ENCODE results near the gene DOK1.

DOK1 gene

DNA sequence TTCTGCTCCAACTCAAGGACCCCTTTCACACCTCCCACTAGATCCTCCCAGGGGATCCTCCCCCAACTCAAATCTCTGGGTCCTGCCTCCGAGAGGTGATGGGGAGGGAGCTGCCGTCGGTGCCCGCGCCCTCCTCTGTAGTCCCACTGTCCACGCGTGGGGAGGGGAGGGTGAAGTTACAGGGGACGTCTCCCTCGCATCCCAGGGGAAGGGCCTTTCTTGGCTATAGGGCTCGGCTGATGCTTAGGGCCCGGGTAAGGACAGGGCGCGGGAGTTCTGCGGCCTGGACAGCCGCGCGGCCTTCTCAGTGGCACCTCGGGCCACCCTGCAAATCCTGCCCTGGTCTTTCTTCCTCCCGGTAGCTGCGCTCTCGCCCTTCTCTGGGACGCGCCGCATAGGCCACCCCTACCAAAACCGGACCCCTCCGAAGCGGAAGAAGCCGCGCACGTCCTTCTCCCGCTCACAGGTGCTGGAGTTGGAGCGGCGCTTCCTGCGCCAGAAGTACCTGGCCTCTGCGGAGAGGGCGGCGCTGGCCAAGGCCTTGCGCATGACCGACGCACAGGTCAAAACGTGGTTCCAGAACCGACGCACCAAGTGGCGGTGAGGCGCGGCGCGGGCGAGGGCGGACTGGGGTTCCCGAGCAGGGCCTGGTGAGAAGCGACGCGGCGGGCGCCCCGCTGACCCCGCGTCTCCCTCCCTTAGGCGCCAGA is 39.1 kb upstream of the DOK1 start:
- Histone ChIP-seq H3K79me2 (ENCODE audit: insufficient read depth, low read length) (no peaks in the 10 kb centered on the region), H3K9me2 (ENCODE audit: low read depth, low read length) (no peaks in the 10 kb centered on the region), H3K27me3 (ENCODE audit: insufficient read depth, low read length) (peaks cover 7% of the 10 kb centered on the region; the same call in 1 of the 2 replicates), H3K27ac (ENCODE audit: low read depth, low read length, poor library complexity, severe bottlenecking) (no peak overlapping the region), H2AFZ (ENCODE audit: low read length) (no peak overlapping the region), H3K36me3 (ENCODE audit: insufficient read depth, low read length) (no peaks in the 10 kb centered on the region), H3F3A (ENCODE audit: insufficient read depth, low read length) (no peaks in the 10 kb centered on the region), H3K4me2 (ENCODE audit: low read length) (peak overlapping the region; percentile 54), H3K9ac (ENCODE audit: low read length) (no peak overlapping the region; the same call in 1 of the 2 replicates), H4K20me1 (ENCODE audit: insufficient read depth, low read length) (no peaks in the 10 kb centered on the region), H3K4me3 (ENCODE audit: low read depth, low read length, poor library complexity, severe bottlenecking) (peak overlapping the region; percentile 43), H3K9me3 (ENCODE audit: low read length) (no peaks in the 10 kb centered on the region), H3K4me1 (ENCODE audit: insufficient read depth, low read length, severe bottlenecking) (peaks cover 10% of the 10 kb centered on the region)
- no peak for TF ChIP-seq EZH2 (IDR thresholded peaks at IDR 0.05; ENCODE audit: borderline replicate concordance, low read length)
- TF ChIP-seq, protein P1, sequence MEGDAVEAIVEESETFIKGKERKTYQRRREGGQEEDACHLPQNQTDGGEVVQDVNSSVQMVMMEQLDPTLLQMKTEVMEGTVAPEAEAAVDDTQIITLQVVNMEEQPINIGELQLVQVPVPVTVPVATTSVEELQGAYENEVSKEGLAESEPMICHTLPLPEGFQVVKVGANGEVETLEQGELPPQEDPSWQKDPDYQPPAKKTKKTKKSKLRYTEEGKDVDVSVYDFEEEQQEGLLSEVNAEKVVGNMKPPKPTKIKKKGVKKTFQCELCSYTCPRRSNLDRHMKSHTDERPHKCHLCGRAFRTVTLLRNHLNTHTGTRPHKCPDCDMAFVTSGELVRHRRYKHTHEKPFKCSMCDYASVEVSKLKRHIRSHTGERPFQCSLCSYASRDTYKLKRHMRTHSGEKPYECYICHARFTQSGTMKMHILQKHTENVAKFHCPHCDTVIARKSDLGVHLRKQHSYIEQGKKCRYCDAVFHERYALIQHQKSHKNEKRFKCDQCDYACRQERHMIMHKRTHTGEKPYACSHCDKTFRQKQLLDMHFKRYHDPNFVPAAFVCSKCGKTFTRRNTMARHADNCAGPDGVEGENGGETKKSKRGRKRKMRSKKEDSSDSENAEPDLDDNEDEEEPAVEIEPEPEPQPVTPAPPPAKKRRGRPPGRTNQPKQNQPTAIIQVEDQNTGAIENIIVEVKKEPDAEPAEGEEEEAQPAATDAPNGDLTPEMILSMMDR (IDR thresholded peaks at IDR 0.05; ENCODE audit: low read length): no peak

DNA sequence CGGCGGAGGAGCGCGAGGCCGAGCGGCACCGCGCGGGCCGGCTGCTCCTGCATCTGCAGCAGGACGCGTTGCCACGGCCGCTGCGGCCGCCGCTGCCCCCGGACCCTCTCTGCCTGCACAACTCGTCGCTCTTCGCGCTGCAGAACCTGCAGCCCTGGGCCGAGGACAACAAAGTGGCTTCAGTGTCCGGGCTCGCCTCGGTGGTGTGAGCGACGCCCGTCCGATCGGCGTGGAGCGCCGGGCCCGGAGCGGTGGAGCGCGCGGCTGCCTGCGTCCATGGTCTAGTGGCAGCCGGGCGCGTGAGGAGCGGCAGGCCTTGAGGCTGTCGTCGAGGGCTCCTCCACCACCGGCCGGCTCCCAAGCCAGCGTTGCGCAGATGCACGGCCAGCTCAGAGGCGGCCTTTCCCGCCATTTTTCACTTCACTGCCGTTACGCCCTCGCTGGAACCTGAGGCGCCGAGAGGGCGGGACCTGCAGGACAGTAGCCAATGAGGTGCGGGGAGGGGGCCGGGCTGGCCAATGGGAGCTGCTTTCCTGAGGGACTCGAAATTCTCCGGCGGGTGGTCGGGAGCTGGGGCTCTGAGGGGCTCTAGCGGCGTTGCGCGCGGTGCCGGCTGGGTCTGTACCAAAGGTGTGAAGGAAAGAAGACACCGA is 38.4 kb upstream of the DOK1 start:
- no peaks in the 10 kb centered on the region for H3K36me3 ChIP-seq (ENCODE audit: insufficient read depth, low read length)
- peak overlapping the region; percentile 43 for H3K4me3 ChIP-seq (ENCODE audit: low read depth, low read length, poor library complexity, severe bottlenecking)
- H2AFZ ChIP-seq (ENCODE audit: low read length): no peak overlapping the region
- no peaks in the 10 kb centered on the region for H3K79me2 ChIP-seq (ENCODE audit: insufficient read depth, low read length)
- H3K27me3 ChIP-seq (ENCODE audit: insufficient read depth, low read length): peaks cover 7% of the 10 kb centered on the region; the same call in 1 of the 2 replicates
- H3F3A ChIP-seq (ENCODE audit: insufficient read depth, low read length): no peaks in the 10 kb centered on the region
- peaks cover 10% of the 10 kb centered on the region for H3K4me1 ChIP-seq (ENCODE audit: insufficient read depth, low read length, severe bottlenecking)
- H3K9ac ChIP-seq (ENCODE audit: low read length): no peak overlapping the region; the same call in 1 of the 2 replicates
- no peaks in the 10 kb centered on the region for H3K9me2 ChIP-seq (ENCODE audit: low read depth, low read length)
- TF ChIP-seq, protein P1 (IDR thresholded peaks at IDR 0.05; ENCODE audit: low read length): no peak
- no peak for TF ChIP-seq EZH2 (IDR thresholded peaks at IDR 0.05; ENCODE audit: borderline replicate concordance, low read length)
- H3K9me3 ChIP-seq (ENCODE audit: low read length): no peaks in the 10 kb centered on the region
- no peak overlapping the region for H3K27ac ChIP-seq (ENCODE audit: low read depth, low read length, poor library complexity, severe bottlenecking)
- peak overlapping the region; percentile 54 for H3K4me2 ChIP-seq (ENCODE audit: low read length)
- H4K20me1 ChIP-seq (ENCODE audit: insufficient read depth, low read length): no peaks in the 10 kb centered on the region

DNA sequence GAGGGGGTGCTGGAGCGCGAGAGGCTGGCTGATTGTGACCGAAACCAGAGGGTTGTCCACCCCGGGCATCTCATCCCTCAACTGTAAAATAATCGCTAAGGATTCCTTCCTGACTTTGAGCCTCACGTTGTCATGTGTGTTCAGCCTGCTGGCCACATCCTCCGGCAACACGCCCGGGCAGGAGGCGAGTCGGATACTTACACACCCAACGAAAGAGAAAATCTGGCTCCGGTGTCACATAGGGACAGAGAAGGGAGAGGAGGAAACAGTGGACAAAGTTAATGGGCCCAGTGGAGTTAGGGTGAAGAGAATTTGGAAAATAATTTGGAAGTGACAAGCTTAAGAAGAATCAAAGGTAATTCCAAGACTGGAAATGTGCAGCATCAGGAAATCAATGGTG is 37.9 kb upstream of the DOK1 start:
- Histone ChIP-seq H4K20me1 (ENCODE audit: insufficient read depth, low read length) (no peaks in the 10 kb centered on the region), H3K36me3 (ENCODE audit: insufficient read depth, low read length) (no peaks in the 10 kb centered on the region), H3K27ac (ENCODE audit: low read depth, low read length, poor library complexity, severe bottlenecking) (no peak overlapping the region), H3K4me1 (ENCODE audit: insufficient read depth, low read length, severe bottlenecking) (peaks cover 10% of the 10 kb centered on the region), H3K9me3 (ENCODE audit: low read length) (no peaks in the 10 kb centered on the region), H2AFZ (ENCODE audit: low read length) (no peak overlapping the region), H3K4me2 (ENCODE audit: low read length) (peak overlapping the region; percentile 54; the same call in 1 of the 2 replicates), H3K4me3 (ENCODE audit: low read depth, low read length, poor library complexity, severe bottlenecking) (peak overlapping the region; percentile 43), H3K79me2 (ENCODE audit: insufficient read depth, low read length) (no peaks in the 10 kb centered on the region), H3K27me3 (ENCODE audit: insufficient read depth, low read length) (peaks cover 7% of the 10 kb centered on the region; the same call in 1 of the 2 replicates), H3K9ac (ENCODE audit: low read length) (no peak overlapping the region), H3F3A (ENCODE audit: insufficient read depth, low read length) (no peaks in the 10 kb centered on the region), H3K9me2 (ENCODE audit: low read depth, low read length) (no peaks in the 10 kb centered on the region)
- no peak for TF ChIP-seq EZH2 (IDR thresholded peaks at IDR 0.05; ENCODE audit: borderline replicate concordance, low read length)
- TF ChIP-seq, protein P1 (IDR thresholded peaks at IDR 0.05; ENCODE audit: low read length): no peak

All from OCI-LY1 (cell line).